Endothelial cell of umbilical vein (primary cell): ENCODE measurements around the gene PCNA. TPM values are rescaled to one million over a fixed set of nuclear protein-coding genes. Genes with fewer than 3 reads are reported as not detected.

Experiments
- BruUV-seq: library from RNA; stranded (reverse); fragments of 400-500 nt; replicated peaks from 2 replicates; lab custom pipeline; 2021; lab: Mats Ljungman, UMichigan
- CTCF ChIA-PET: fragments of 300-600, 350-600 bp; sonication (Branson Sonifier 250); formaldehyde crosslinking; loops from one replicate; lab custom pipeline; 2021; ENCODE audit warnings: antibody characterized with exemption, inconsistent platforms; lab: Charles Lee
- POLR2A ChIA-PET: fragments of 300-600, 350-600 bp; sonication (Branson Sonifier 250); formaldehyde crosslinking; loops from one replicate; lab custom pipeline; 2021; ENCODE audit warnings: antibody characterized with exemption, inconsistent platforms; lab: Charles Lee
- DNase-seq: peaks from one replicate; pipeline ENCODE4 v3.0.0-alpha.2; 2011; ENCODE audit warnings: low read depth, low spot score
- FAIRE-seq: peaks from 2 replicates; lab custom pipeline; 2011; peaks lifted over from hg19 to GRCh38; lab: Jason Lieb, UNC
- H2AFZ ChIP-seq: 2 replicates; pipeline ENCODE4 v1.6.0; 2012; ENCODE audit warnings: low read depth, low read length, control low read depth, inconsistent platforms
- H3K27ac ChIP-seq: 2 replicates; pipeline ENCODE4 v1.5.1; 2011; ENCODE audit warnings: low read depth, mild to moderate bottlenecking, control low read depth, low read length, moderate library complexity; ENCODE audit not compliant: insufficient read depth
- H3K27me3 ChIP-seq, 2 experiments: 2 replicates each; pipeline versions ENCODE4 v1.6.0 to v1.6.1; 2011; ENCODE audit warnings: low read length in 2 of 2, mixed read lengths in 1 of 2; ENCODE audit not compliant: control insufficient read depth in 2 of 2, insufficient read depth in 2 of 2
- H3K36me3 ChIP-seq, 2 experiments: 2 replicates in 1 of 2; 3 replicates in 1 of 2; pipeline ENCODE4 v1.5.1; 2011; ENCODE audit warnings: low read length in 2 of 2, mild to moderate bottlenecking in 1 of 2, moderate library complexity in 1 of 2; ENCODE audit not compliant: control insufficient read depth in 2 of 2, insufficient read depth in 2 of 2; ENCODE audit errors: extremely low read depth in 1 of 2
- H3K4me1 ChIP-seq: 3 replicates; pipeline ENCODE4 v1.5.1; 2011; ENCODE audit warnings: mild to moderate bottlenecking, low read length; ENCODE audit not compliant: control insufficient read depth, insufficient read depth; ENCODE audit errors: extremely low read depth
- H3K4me2 ChIP-seq: 2 replicates; pipeline ENCODE4 v1.6.1; 2011; ENCODE audit warnings: low read length, control low read depth, mixed read lengths; ENCODE audit not compliant: insufficient read depth
- H3K4me3 ChIP-seq, 3 experiments: fragments of 200-600 bp in 1 of 3; sonication (generic), shearing (Covaris generic) in 1 of 3; replicated peaks in 1 of 3; 2 replicates each; pipeline ENCODE4 v1.5.1; 2011 to 2016; ENCODE audit warnings: control low read depth in 3 of 3, low read length in 3 of 3, mild to moderate bottlenecking in 2 of 3, inconsistent platforms in 1 of 3, low read depth in 1 of 3, moderate library complexity in 1 of 3; ENCODE audit not compliant: insufficient read depth in 1 of 3
- H3K79me2 ChIP-seq: 2 replicates; pipeline ENCODE4 v1.6.0; 2012; ENCODE audit warnings: low read length, inconsistent platforms; ENCODE audit not compliant: control insufficient read depth, insufficient read depth
- H3K9ac ChIP-seq: replicated peaks from 2 replicates; pipeline ENCODE3; 2011; ENCODE audit warnings: low read length, control low read depth; ENCODE audit not compliant: insufficient read depth; ENCODE audit errors: extremely low read depth
- H3K9me1 ChIP-seq: replicated peaks from 3 replicates; pipeline ENCODE4 v1.6.0; 2011; ENCODE audit warnings: mild to moderate bottlenecking, low read length; ENCODE audit not compliant: control insufficient read depth, insufficient read depth; ENCODE audit errors: extremely low read depth
- H3K9me3 ChIP-seq: replicated peaks from 2 replicates; pipeline ENCODE4 v1.5.1; 2012; ENCODE audit warnings: low read length, inconsistent platforms; ENCODE audit not compliant: control insufficient read depth, insufficient read depth
- H4K20me1 ChIP-seq: replicated peaks from 2 replicates; pipeline ENCODE3; 2011; ENCODE audit warnings: mild to moderate bottlenecking, low read length; ENCODE audit not compliant: control insufficient read depth, insufficient read depth; ENCODE audit errors: extremely low read depth
- CTCF ChIP-seq, 2 donors: IDR thresholded peaks; 1 replicate in 1 of 2; 2 replicates in 1 of 2; pipeline ENCODE4 v1.5.1; 2011; ENCODE audit warnings: low read length in 2 of 2, mild to moderate bottlenecking in 2 of 2, moderate library complexity in 2 of 2, control low read depth in 1 of 2, inconsistent platforms in 1 of 2, low read depth in 1 of 2; ENCODE audit not compliant: insufficient read depth in 1 of 2; ENCODE audit errors: extremely low read depth in 1 of 2
- EZH2 ChIP-seq: IDR thresholded peaks from 2 replicates; pipeline ENCODE4 v1.6.1; 2012; ENCODE audit warnings: borderline replicate concordance, low read depth, mild to moderate bottlenecking, moderate library complexity, low read length, inconsistent platforms; ENCODE audit not compliant: severe bottlenecking
- FOS ChIP-seq: IDR thresholded peaks from 2 replicates; pipeline ENCODE4 v1.6.1; 2011; ENCODE audit warnings: mild to moderate bottlenecking, low read length, moderate library complexity, borderline replicate concordance; ENCODE audit not compliant: insufficient read depth
- JUN ChIP-seq: IDR thresholded peaks from 2 replicates; pipeline ENCODE4 v1.6.1; 2011; ENCODE audit warnings: borderline replicate concordance, low read depth; ENCODE audit not compliant: insufficient read length, insufficient read depth
- MAX ChIP-seq: IDR thresholded peaks from 2 replicates; pipeline ENCODE4 v1.6.1; 2011; ENCODE audit not compliant: insufficient read depth, insufficient read length
- MYC ChIP-seq: IDR thresholded peaks from one replicate; pipeline ENCODE4 v1.6.1; 2011; ENCODE audit warnings: mild to moderate bottlenecking, low read depth, low read length
- POLR2AphosphoS5 ChIP-seq: IDR thresholded peaks from 2 replicates; pipeline ENCODE4 v1.6.1; 2012; ENCODE audit warnings: low read depth, mild to moderate bottlenecking, control low read depth, low read length, moderate library complexity; ENCODE audit not compliant: insufficient read depth
- dilution Hi-C: fragments of 300-500 bp; cut with MboI; formaldehyde crosslinking; loops from one replicate; pipeline ENCODE4 v1.15.0; 2019; ENCODE audit warnings: low sequenced_read_pairs; ENCODE audit not compliant: extremely low pct_ligation_motif_present
- intact Hi-C: fragments of 100-400 bp; cut with micrococcal nuclease; formaldehyde crosslinking; loops from one replicate; pipeline ENCODE4 v1.10.0; 2022
- polyA plus RNA-seq, 4 experiments: library from polyadenylated mRNA; depleted of rRNA in 3 of 4; stranded (reverse) in 3 of 4; unstranded in 1 of 4; fragments of >200 nt; gene quantifications; 2 replicates each; pipeline versions ENCODE4 v1.2.1 to v1.2.3, GENCODE V29; 2011 to 2012; ENCODE audit warnings: missing spikeins in 1 of 4
- total RNA-seq: library from RNA; stranded (reverse); gene quantifications from 2 replicates; pipeline ENCODE4 v1.2.3, GENCODE V29; 2021

PCNA gene
- total and polyA plus RNA-seq, 2 donors (not counting 3 experiments of a cell fraction or from before 2014, with no cell fraction given), result 175 to 295 TPM

- dilution Hi-C loops, result no loop called here
- CTCF ChIA-PET, result interaction anchor here (1.0 to 2.1 kb wide), 2 partner anchors 13 to 159 kb away, joined by 4 to 5 read pairs; no protein-coding TSS in a partner anchor
- no peak overlapping the region for H2AFZ ChIP-seq
- no peak for TF ChIP-seq CTCF (IDR thresholded peaks at IDR 0.05; ENCODE audit: extremely low read depth in 1 of 2, insufficient read depth in 1 of 2, low read depth in 1 of 2, low read length in 2 of 2)
- no peak for TF ChIP-seq EZH2
- no peak for TF ChIP-seq POLR2AphosphoS5
- TF ChIP-seq JUN, result no peak
- TF ChIP-seq MYC, result no peak
- no peak for TF ChIP-seq MAX
- no peak for TF ChIP-seq FOS
- H3K36me3 ChIP-seq, result peaks cover 0 to 3% of the 10 kb centered on the region in 2 experiments
- H3K9ac ChIP-seq, result no peak overlapping the region
- no TSS peak for BruUV-seq
- H3K4me1 ChIP-seq, result peaks cover 33% of the 10 kb centered on the region
- POLR2A ChIA-PET, result interaction anchor here (1.2 kb wide), 1 partner anchor 13 kb away, joined by 4 read pairs; the partner anchor contains the start of gene CDS2
- no peaks in the 10 kb centered on the region for H3K27me3 ChIP-seq
- H3K4me2 ChIP-seq, result no peak overlapping the region
- DNase-seq (no peak), FAIRE-seq (no peak)
- H3K4me3 ChIP-seq, result no peak overlapping the region
- H3K79me2 ChIP-seq, result peaks cover 47% of the 10 kb centered on the region
- H3K9me1 ChIP-seq, result no peaks in the 10 kb centered on the region
- no peak overlapping the region for H3K27ac ChIP-seq
- H3K9me3 ChIP-seq, result no peaks in the 10 kb centered on the region
- intact Hi-C loops, result no loop called here
- H4K20me1 ChIP-seq, result no peaks in the 10 kb centered on the region
Measured at GRCh38 chr20:5114403-5114802, 5.4 kb downstream of the PCNA start.
